Motor neuron (in vitro differentiated cells): ENCODE data around the gene HOXC4. TPM values are rescaled to one million over a fixed set of nuclear protein-coding genes. Genes with fewer than 3 reads are reported as not detected.

Experiments
- ATAC-seq, 8 experiments: fragments of 200-7000 bp; cut with Tn5 transposase; replicated peaks in 6 of 8; 2 replicates each; pipeline ENCODE4 v1.8.0; 2021; ENCODE audit warnings: mild to moderate bottlenecking in 8 of 8, moderate library complexity in 8 of 8
- H3K27ac ChIP-seq, 2 donors: fragments of 250-450 bp; sonication (Bioruptor Pico); 2 replicates each; pipeline ENCODE4 v1.9.0; 2021; ENCODE audit warnings: antibody characterized with exemption in 2 of 2, mild to moderate bottlenecking in 2 of 2, moderate library complexity in 1 of 2
- H3K4me1 ChIP-seq, 2 donors: fragments of 250-450 bp; sonication (Bioruptor Pico); replicated peaks in 1 of 2; 2 replicates each; pipeline ENCODE4 v1.6.1; 2021; ENCODE audit warnings: antibody characterized with exemption in 2 of 2, mild to moderate bottlenecking in 2 of 2, moderate library complexity in 1 of 2
- H3K4me3 ChIP-seq, 5 donors: fragments of 250-450 bp; sonication (Bioruptor Pico); 2 replicates each; pipeline ENCODE4 v1.9.0; 2021; ENCODE audit warnings: antibody characterized with exemption in 5 of 5, mild to moderate bottlenecking in 5 of 5, moderate library complexity in 4 of 5
- WGBS, 10 experiments: fragments of 450-650 bp; shearing (Covaris generic); methylation state at CpG; one replicate each; pipeline ENCODE4 v1.0.0; 2022; 5-methylcytosine and 5-hydroxymethylcytosine counted together
- in situ Hi-C, 9 experiments: fragments of 400-800 bp; cut with MboI; loops; one replicate each; pipeline ENCODE4 v1.15.0; 2021; ENCODE audit warnings: low sequenced_read_pairs in 9 of 9, low pct_unique_long_range_greater_than_20kb in 2 of 9; ENCODE audit not compliant: unreplicated experiment in 9 of 9
- total RNA-seq, 8 experiments: library from RNA; unstranded; fragments of 300-600 nt; gene quantifications; 2 replicates each; pipeline versions ENCODE4 v1.2.3 to v1.2.4, GENCODE V29; 2022

Gene HOXC4
- total RNA-seq, 8 experiments from 2014 or later: 9.5 to 73.9 (median 40.4) TPM

DNA sequence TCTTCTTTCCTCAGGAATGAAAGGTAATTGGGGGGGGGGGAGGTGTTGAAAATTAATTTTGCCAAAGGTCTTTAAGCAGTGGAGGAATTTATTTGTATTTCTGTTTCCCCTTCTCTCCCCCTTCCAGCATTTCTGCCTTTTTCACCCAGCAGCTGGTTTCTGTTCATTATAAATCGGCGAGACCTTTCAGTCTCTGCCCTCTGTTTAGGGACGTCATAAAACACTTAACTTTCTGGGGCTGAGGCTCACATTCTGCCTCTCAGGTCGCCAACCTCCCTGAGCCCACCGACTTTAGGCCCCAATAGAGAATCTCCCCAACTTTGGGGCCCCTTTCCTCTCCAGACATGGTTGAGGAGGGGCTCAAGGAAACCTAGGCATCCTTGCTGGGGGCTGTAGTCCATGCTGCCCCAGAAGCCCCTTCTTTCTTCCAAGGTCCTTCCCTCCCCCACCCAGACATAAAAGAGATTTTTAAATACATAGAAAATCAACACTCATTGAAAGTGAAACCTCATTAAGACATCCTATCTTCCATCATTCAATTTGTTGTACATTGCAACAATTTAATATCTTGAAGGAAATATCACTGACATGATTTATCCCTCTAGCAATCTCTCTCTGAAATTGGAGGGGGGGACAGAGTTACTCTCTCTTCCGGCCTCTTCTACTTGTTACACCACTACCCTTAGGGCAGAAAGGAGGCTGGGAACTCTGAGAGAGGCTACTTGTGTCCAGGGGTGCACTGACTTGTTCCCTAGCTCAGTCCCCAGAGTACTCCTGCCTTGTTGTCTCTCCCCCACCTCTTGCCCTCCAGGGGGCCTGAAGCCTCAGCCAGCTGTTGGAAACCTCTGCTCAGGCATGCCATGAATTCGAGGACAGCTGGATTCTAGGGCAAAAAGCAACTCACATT lies 27.9 kb upstream of the HOXC4 start:
- 0 to 61% (median 28%) methylated on average over 2 to 6 of the region's 7 CpGs; no CpG with 5 or more reads in 2 of the 10 experiments for WGBS, 10 experiments
- in situ Hi-C loops: loop anchor here in 6 of 9 experiments (10.0 to 25.0 kb wide), 4 partner anchors 162 to 337 kb away; partner anchors contain the start of genes GPR84 (in 1 of the 6) and SMUG1 (in 1 of the 6)
- no peak overlapping the region for H3K4me3 ChIP-seq
- H3K27ac ChIP-seq: peak overlapping the region in 1 of 2 donors; percentile 58
- peaks cover 26 to 73% of the 10 kb centered on the region in 2 donors for H3K4me1 ChIP-seq
- no peak for ATAC-seq

GRCh38 chr12:54026640-54027441 lies 26.8 kb upstream of the HOXC4 start:
- Histone ChIP-seq H3K27ac (peak overlapping the region in 1 of 2 donors; percentile 58), H3K4me3 (peak overlapping the region in 2 of 5 donors; percentile 5 to 6), H3K4me1 (peaks cover 36 to 68% of the 10 kb centered on the region in 2 donors)
- 10 to 60% (median 38%) methylated on average over 1 to 12 of the region's 22 CpGs for whole genome bisulfite sequencing, 10 experiments
- no peak for ATAC-seq
- in situ Hi-C loops: loop anchor here in 6 of 9 experiments (10.0 to 25.0 kb wide), 4 partner anchors 160 to 335 kb away; partner anchors contain the start of genes GPR84 (in 1 of the 6) and SMUG1 (in 1 of the 6)

- ATAC-seq: no peak
- Histone ChIP-seq H3K27ac (peak overlapping the region in 1 of 2 donors; percentile 58), H3K4me1 (peaks cover 40 to 68% of the 10 kb centered on the region in 2 donors), H3K4me3 (no peak overlapping the region)
- WGBS, 10 experiments: 32 to 98% (median 57%) methylated on average over 2 to 3 of the region's 3 CpGs; no CpG with 5 or more reads in 2 of the 10 experiments
- in situ Hi-C loops: loop anchor here in 6 of 9 experiments (10.0 to 25.0 kb wide), 4 partner anchors 160 to 335 kb away; partner anchors contain the start of genes GPR84 (in 1 of the 6) and SMUG1 (in 1 of the 6)
Measured at GRCh38 chr12:54027442-54027786, 26.2 kb upstream of the HOXC4 start.

GRCh38 chr12:54028314-54029201 lies 25.1 kb upstream of the HOXC4 start, which contains the start of gene HOXC6:
Gene HOXC6 (plus strand): TSS chr12:54028440. CDS start chr12:54028522, 82 bp downstream.
- in situ Hi-C loops: loop anchor here in 6 of 9 experiments (10.0 to 25.0 kb wide), 4 partner anchors 159 to 334 kb away; partner anchors contain the start of genes GPR84 (in 1 of the 6) and SMUG1 (in 1 of the 6)
- 0 to 6% (median 1%) methylated on average over 1 to 25 of the region's 36 CpGs for WGBS, 10 experiments
- Histone ChIP-seq H3K4me1 (peaks cover 42 to 58% of the 10 kb centered on the region in 2 donors), H3K4me3 (peak within 1 kb of the TSS; percentile 35 to 62 (median 46)), H3K27ac (peak within 1 kb of the TSS in 1 of 2 donors; percentile 94)
- peak; percentile 11 to 41 (median 20) for ATAC-seq

DNA sequence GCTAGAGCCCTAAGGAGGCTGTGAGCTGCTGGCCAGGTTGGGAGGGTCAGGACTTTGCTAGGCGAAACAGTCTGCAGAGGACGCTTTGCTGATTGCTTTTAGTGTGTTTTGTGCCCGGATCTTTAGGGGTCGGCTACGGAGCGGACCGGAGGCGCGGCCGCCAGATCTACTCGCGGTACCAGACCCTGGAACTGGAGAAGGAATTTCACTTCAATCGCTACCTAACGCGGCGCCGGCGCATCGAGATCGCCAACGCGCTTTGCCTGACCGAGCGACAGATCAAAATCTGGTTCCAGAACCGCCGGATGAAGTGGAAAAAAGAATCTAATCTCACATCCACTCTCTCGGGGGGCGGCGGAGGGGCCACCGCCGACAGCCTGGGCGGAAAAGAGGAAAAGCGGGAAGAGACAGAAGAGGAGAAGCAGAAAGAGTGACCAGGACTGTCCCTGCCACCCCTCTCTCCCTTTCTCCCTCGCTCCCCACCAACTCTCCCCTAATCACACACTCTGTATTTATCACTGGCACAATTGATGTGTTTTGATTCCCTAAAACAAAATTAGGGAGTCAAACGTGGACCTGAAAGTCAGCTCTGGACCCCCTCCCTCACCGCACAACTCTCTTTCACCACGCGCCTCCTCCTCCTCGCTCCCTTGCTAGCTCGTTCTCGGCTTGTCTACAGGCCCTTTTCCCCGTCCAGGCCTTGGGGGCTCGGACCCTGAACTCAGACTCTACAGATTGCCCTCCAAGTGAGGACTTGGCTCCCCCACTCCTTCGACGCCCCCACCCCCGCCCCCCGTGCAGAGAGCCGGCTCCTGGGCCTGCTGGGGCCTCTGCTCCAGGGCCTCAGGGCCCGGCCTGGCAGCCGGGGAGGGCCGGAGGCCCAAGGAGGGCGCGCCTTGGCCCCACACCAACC lies 23.9 kb upstream of the HOXC4 start:
- WGBS, 10 experiments: 0 to 87% (median 13%) methylated on average over 2 to 21 of the region's 53 CpGs; no CpG with 5 or more reads in 3 of the 10 experiments
- ATAC-seq: no peak
- Histone ChIP-seq H3K4me3 (peak overlapping the region; percentile 35 to 62 (median 46)), H3K27ac (peak overlapping the region in 1 of 2 donors; percentile 94), H3K4me1 (peaks cover 43 to 50% of the 10 kb centered on the region in 2 donors)
- in situ Hi-C loops: loop anchor here in 8 of 9 experiments (5.0 to 25.0 kb wide), 6 partner anchors 158 to 333 kb away; partner anchors contain the start of genes SMUG1 (in 2 of the 8) and GPR84 (in 1 of the 8)

DNA sequence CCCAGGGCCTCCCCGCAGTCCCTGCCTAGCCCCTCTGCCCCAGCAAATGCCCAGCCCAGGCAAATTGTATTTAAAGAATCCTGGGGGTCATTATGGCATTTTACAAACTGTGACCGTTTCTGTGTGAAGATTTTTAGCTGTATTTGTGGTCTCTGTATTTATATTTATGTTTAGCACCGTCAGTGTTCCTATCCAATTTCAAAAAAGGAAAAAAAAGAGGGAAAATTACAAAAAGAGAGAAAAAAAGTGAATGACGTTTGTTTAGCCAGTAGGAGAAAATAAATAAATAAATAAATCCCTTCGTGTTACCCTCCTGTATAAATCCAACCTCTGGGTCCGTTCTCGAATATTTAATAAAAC lies 23.2 kb upstream of the HOXC4 start:
- WGBS, 10 experiments: 8 to 85% (median 14%) methylated on average over 5 to 6 of the region's 7 CpGs
- H3K4me1 ChIP-seq: peaks cover 49 to 50% of the 10 kb centered on the region in 2 donors
- no peak for ATAC-seq
- H3K4me3 ChIP-seq: peak overlapping the region; percentile 35 to 62 (median 46)
- in situ Hi-C loops: loop anchor here in 4 of 9 experiments (5.0 to 25.0 kb wide), 4 partner anchors 157 to 332 kb away; partner anchors contain the start of genes SMUG1 (in 2 of the 4) and GPR84 (in 1 of the 4)
- peak overlapping the region in 1 of 2 donors; percentile 94 for H3K27ac ChIP-seq

- Histone ChIP-seq H3K4me1 (peaks cover 50 to 55% of the 10 kb centered on the region in 2 donors), H3K4me3 (peak overlapping the region; percentile 15 to 62 (median 46)), H3K27ac (peak overlapping the region; percentile 62 to 94)
- WGBS, 10 experiments: 0 to 100% (median 13%) methylated on average over 1 to 10 of the region's 46 CpGs; no CpG with 5 or more reads in 4 of the 10 experiments
- in situ Hi-C loops: loop anchor here in 4 of 9 experiments (5.0 to 25.0 kb wide), 4 partner anchors 156 to 331 kb away; partner anchors contain the start of genes SMUG1 (in 2 of the 4) and GPR84 (in 1 of the 4)
- ATAC-seq: peak in 7 of 8 experiments; percentile 4 to 34 (median 10)
Measured at GRCh38 chr12:54030889-54031471, 22.7 kb upstream of the HOXC4 start.

DNA sequence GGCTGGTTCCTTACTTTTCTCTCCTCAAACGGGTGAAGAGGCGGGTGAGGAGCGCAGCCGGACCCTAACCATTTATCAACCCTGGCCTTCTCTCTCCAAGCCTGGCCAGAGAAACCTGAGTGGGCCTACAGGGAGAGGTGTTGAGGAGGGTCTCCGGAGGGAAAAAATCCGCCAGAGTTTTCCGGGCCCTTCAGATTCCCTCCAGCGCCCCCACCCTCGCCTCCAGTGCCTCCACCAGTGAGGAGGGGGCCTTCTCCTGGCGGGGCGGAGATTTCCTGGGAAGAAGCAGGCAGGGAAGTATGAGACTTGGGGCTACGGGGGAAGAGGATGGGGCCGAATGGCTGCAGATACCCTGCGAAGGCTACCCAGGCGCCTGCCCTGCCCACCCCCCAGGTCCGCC lies 22.2 kb upstream of the HOXC4 start:
- no peak for ATAC-seq
- WGBS, 10 experiments: 47 to 89% (median 58%) methylated on average over 2 to 11 of the region's 16 CpGs; no CpG with 5 or more reads in 7 of the 10 experiments
- in situ Hi-C loops: loop anchor here in 4 of 9 experiments (5.0 to 25.0 kb wide), 4 partner anchors 156 to 331 kb away; partner anchors contain the start of genes SMUG1 (in 2 of the 4) and GPR84 (in 1 of the 4)
- Histone ChIP-seq H3K4me1 (peaks cover 50 to 60% of the 10 kb centered on the region in 2 donors), H3K27ac (peak overlapping the region; percentile 62 to 94), H3K4me3 (peak overlapping the region; percentile 15 to 62 (median 46))

DNA sequence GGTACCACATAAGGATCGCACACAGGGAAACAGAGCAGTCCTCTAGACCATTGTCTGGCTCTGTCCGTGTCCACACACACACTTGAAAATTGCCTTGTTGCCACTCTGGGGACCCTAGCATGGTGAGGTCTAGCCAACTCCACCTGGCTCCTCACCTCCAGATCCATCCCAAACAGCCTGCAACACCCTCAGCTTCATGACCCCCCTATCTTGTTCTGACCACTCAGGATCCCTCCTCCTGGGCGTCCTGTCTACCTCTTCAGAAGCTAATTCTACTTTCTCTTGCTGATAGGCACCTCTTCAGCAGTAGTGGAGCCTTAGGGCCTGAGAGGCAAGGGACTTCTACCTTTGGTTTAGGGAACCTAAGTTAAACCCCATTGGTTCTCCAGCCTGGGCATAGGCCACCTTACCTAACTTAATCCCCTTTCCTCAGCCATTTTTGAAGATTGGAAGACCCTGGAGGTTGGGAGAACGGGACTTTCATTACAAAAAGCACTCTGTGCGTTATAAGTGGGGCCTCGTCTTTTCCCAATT lies 21.5 kb upstream of the HOXC4 start:
- WGBS, 10 experiments: 0 to 93% (median 52%) methylated on average over 1 to 3 of the region's 6 CpGs; no CpG with 5 or more reads in 3 of the 10 experiments
- in situ Hi-C loops: loop anchor here in 4 of 9 experiments (5.0 to 25.0 kb wide), 4 partner anchors 155 to 330 kb away; partner anchors contain the start of genes SMUG1 (in 2 of the 4) and GPR84 (in 1 of the 4)
- peak overlapping the region; percentile 41 to 58 (median 45) for H3K4me3 ChIP-seq
- H3K4me1 ChIP-seq: peaks cover 50 to 66% of the 10 kb centered on the region in 2 donors
- H3K27ac ChIP-seq: peak overlapping the region; percentile 2 to 94
- no peak for ATAC-seq
